ENCODE results near the gene ABCC4.
A peak's percentile ranks its signal among the peaks of the same experiment; 100 is the strongest.

The ABCC4 gene

DNA sequence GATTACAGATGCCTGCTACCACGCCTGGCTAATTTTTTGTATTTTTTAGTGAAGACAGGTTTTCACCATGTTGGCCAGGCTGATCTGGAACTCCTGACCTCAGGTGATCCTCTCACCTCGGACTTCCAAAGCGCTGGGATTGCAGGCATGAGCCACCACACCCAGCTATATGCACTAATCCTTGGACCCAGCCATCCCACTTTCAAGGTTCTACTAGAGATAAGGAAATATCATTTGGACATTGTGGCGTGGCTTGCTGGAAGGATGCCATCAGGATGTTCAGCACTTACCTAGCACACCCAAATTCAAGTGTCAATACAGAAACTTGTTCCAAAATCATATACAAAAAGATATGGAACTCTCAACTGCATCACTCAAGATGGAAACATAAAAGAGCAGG is 136.4 kb downstream of the ABCC4 start:
- DNase-seq, result no peak
- no peak for TF ChIP-seq CTCF (IDR thresholded peaks at IDR 0.05; ENCODE audit: low read depth, low read length)
- H3K27me3 ChIP-seq, result no peaks in the 10 kb centered on the region
- no peaks in the 10 kb centered on the region for H3K36me3 ChIP-seq
- H3K9me3 ChIP-seq, result no peaks in the 10 kb centered on the region
- no peak overlapping the region for H3K4me3 ChIP-seq (ENCODE audit: low read depth, low read length)
- no peaks in the 10 kb centered on the region for H3K4me1 ChIP-seq

- H3K27me3 ChIP-seq, result no peaks in the 10 kb centered on the region
- no peaks in the 10 kb centered on the region for H3K4me1 ChIP-seq
- DNase-seq, result no peak
- no peak for TF ChIP-seq CTCF (IDR thresholded peaks at IDR 0.05; ENCODE audit: low read depth, low read length)
- H3K36me3 ChIP-seq, result no peaks in the 10 kb centered on the region; the same call in 1 of the 2 replicates
- no peaks in the 10 kb centered on the region for H3K9me3 ChIP-seq
- H3K4me3 ChIP-seq (ENCODE audit: low read depth, low read length), result no peak overlapping the region
Observed at GRCh38 chr13:95160112-95160906, 140.9 kb downstream of the ABCC4 start.

DNA sequence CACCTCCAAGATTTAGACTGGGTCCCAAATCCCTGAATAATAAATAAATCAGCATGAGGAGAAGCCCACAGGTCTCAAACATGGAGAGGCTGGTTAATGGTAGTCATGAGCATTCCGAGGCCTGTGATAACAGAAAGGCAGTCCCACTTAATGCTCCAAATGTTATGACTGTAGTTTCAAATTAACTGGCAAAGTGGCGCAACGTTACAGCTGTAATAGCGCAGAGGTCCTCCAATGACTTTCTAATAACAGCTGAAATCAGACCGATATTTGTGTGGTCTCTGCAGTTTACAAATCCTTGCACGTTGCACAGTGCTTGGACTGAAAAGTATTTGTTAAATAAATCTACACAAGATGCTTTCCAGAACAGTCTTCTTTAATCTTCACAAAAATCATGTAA is 141.8 kb downstream of the ABCC4 start:
- Histone ChIP-seq H3K4me1 (no peaks in the 10 kb centered on the region), H3K9me3 (no peaks in the 10 kb centered on the region), H3K36me3 (no peaks in the 10 kb centered on the region; the same call in 1 of the 2 replicates), H3K27me3 (no peaks in the 10 kb centered on the region), H3K4me3 (ENCODE audit: low read depth, low read length) (no peak overlapping the region)
- DNase-seq, result no peak
- no peak for TF ChIP-seq CTCF (IDR thresholded peaks at IDR 0.05; ENCODE audit: low read depth, low read length)

- DNase-seq, result no peak
- peak; percentile 27; the same call in 1 of the 2 replicates for TF ChIP-seq CTCF (IDR thresholded peaks at IDR 0.05; ENCODE audit: low read depth, low read length)
- H3K27me3 ChIP-seq, result no peaks in the 10 kb centered on the region
- H3K9me3 ChIP-seq, result no peaks in the 10 kb centered on the region
- no peaks in the 10 kb centered on the region for H3K4me1 ChIP-seq
- no peaks in the 10 kb centered on the region; the same call in 1 of the 2 replicates for H3K36me3 ChIP-seq
- H3K4me3 ChIP-seq (ENCODE audit: low read depth, low read length), result no peak overlapping the region
Observed at GRCh38 chr13:95156208-95156607, 145.0 kb downstream of the ABCC4 start.

DNA sequence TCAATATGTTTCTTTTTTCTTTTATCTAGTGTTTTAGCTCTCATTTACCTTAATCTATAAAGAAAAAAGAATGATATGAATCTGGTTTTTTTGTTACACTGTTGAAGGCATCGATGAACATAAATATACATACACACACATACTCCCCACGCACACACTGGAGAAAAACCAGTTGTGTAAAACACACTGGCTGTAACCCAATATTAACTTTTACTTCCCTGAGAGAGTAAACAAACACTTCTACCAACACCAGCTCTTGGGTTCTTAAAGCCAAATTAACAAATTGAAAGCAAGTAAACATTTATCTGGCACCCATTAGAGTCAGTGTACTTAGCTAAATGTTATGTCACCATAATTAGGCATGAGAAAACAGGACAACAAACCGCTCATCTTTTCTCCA is 145.7 kb downstream of the ABCC4 start:
- Histone ChIP-seq H3K27me3 (no peaks in the 10 kb centered on the region), H3K9me3 (no peaks in the 10 kb centered on the region), H3K4me3 (ENCODE audit: low read depth, low read length) (no peak overlapping the region), H3K4me1 (no peaks in the 10 kb centered on the region), H3K36me3 (no peaks in the 10 kb centered on the region; the same call in 1 of the 2 replicates)
- DNase-seq, result no peak
- TF ChIP-seq CTCF (IDR thresholded peaks at IDR 0.05; ENCODE audit: low read depth, low read length), result no peak

GRCh38 chr13:95155093-95155492 is 146.2 kb downstream of the ABCC4 start:
- no peaks in the 10 kb centered on the region; the same call in 1 of the 2 replicates for H3K36me3 ChIP-seq
- no peaks in the 10 kb centered on the region for H3K9me3 ChIP-seq
- TF ChIP-seq CTCF (IDR thresholded peaks at IDR 0.05; ENCODE audit: low read depth, low read length), result no peak
- no peak for DNase-seq
- H3K27me3 ChIP-seq, result no peaks in the 10 kb centered on the region
- no peaks in the 10 kb centered on the region for H3K4me1 ChIP-seq
- no peak overlapping the region for H3K4me3 ChIP-seq (ENCODE audit: low read depth, low read length)

Data from BE2C (cell line).